Mucosa of descending colon (tissue), 3 donors: ENCODE results near the gene SCAP. TPM values are rescaled to one million over a fixed set of nuclear protein-coding genes. Genes with fewer than 3 reads are reported as not detected.

ENCODE experiments used
- ATAC-seq: fragments of 200-7000 bp; cut with Tn5 transposase; one replicate; pipeline ENCODE4 v1.9.1; 2020; ENCODE audit warnings: mild to moderate bottlenecking, moderate library complexity
- DNase-seq, 3 donors: peaks; one replicate each; pipeline ENCODE4 v3.0.0-alpha.2; 2020
- H3K36me3 ChIP-seq: fragments of 200-600 bp; one replicate; pipeline ENCODE4 v1.8.0; 2021; ENCODE audit warnings: low read depth, mild to moderate bottlenecking
- H3K4me1 ChIP-seq: fragments of 200-600 bp; one replicate; pipeline ENCODE4 v1.8.0; 2021; ENCODE audit warnings: low read depth, mild to moderate bottlenecking
- H3K4me3 ChIP-seq: fragments of 200-600 bp; one replicate; pipeline ENCODE4 v1.8.0; 2021; ENCODE audit warnings: mild to moderate bottlenecking
- H3K9me3 ChIP-seq: fragments of 200-600 bp; one replicate; pipeline ENCODE4 v1.8.0; 2021; ENCODE audit warnings: mild to moderate bottlenecking
- intact Hi-C, 2 donors: fragments of 100-400 bp; cut with DNase I in 1 of 2; cut with micrococcal nuclease in 1 of 2; formaldehyde crosslinking; loops; one replicate each; pipeline versions ENCODE4 v1.11.0 to v1.11.1; 2022; cut with DNase I, micrococcal nuclease
- total RNA-seq, 3 donors: library from RNA; stranded (reverse); fragmentation: NEBNext Ultra II Directional in 2 of 3; extraction: Animal tissue kit (Norgen Biotek cat#: 25700) in 2 of 3; gene quantifications; one replicate each; pipeline versions ENCODE4 v1.2.1 to v1.2.4, GENCODE V29; 2021 to 2023
- TF ChIP-seq, protein P1 (sequence below): fragments of 200-600 bp; IDR thresholded peaks from one replicate; pipeline ENCODE4 v1.8.0; 2022; ENCODE audit warnings: antibody characterized with exemption, mild to moderate bottlenecking
- donor health status: DM: no; HTN: no; CAD: no; lungs with moderate emphysema.
- donor health status: DM: no; HTN: no; CAD: no.
- donor health status: DM: no; HTN: yes; CAD: no.

The SCAP gene
- total RNA-seq, 3 donors from 2014 or later, result 107 to 151 (median 115) TPM

DNA sequence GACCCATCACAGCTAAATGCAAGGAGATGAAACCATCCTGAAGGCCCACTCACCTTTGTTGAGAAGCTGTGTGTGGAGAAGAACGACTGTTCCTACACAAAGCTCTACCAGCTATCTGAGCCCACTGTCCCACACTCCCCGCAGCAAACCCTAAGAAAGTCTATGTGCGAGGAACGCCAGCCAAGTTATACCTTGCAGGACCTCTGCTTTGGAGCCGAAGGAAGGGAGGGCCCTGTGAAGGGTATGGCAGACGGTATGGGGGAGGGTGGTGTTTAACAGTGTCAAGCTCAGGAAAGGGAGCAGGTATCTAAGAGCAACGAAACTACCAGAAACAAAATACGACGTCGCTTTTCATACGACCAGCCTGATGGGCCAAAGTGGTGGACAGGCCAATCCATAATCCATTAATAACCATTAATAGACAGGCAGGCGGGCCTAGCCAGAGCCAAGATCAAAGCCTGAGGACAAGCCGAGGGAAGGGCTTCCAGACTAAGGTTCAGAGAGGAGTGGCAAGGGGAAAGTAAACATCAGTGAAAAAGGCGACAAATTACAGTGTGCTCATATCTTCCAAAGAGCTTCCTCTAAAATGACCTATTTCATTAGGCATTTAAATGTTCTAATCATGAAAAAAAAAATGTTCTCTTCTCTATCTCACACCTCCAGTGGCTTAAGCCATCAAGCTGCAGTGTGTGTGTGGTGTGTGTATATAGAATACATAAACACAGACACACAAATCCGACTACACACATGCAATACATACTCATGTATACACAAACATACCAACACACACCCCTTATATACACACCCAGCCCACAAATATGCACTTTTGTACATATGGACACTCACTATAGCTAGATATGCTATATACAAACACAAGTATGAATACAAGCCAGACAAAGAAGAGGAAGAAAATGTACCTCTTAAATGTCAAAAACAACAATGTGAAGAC, 51.0 kb downstream of the SCAP start:
- ATAC-seq (peak; percentile 42), DNase-seq (no peak)
- H3K36me3 ChIP-seq, result no peaks in the 10 kb centered on the region
- H3K9me3 ChIP-seq, result no peaks in the 10 kb centered on the region
- H3K4me3 ChIP-seq, result no peak overlapping the region
- intact Hi-C loops, result loop anchor here in 1 of 2 donors (10.0 kb wide), 1 partner anchor 50 kb away; the partner anchor contains the start of gene SCAP
- TF ChIP-seq, protein P1, sequence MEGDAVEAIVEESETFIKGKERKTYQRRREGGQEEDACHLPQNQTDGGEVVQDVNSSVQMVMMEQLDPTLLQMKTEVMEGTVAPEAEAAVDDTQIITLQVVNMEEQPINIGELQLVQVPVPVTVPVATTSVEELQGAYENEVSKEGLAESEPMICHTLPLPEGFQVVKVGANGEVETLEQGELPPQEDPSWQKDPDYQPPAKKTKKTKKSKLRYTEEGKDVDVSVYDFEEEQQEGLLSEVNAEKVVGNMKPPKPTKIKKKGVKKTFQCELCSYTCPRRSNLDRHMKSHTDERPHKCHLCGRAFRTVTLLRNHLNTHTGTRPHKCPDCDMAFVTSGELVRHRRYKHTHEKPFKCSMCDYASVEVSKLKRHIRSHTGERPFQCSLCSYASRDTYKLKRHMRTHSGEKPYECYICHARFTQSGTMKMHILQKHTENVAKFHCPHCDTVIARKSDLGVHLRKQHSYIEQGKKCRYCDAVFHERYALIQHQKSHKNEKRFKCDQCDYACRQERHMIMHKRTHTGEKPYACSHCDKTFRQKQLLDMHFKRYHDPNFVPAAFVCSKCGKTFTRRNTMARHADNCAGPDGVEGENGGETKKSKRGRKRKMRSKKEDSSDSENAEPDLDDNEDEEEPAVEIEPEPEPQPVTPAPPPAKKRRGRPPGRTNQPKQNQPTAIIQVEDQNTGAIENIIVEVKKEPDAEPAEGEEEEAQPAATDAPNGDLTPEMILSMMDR, result no peak
- peaks cover 31% of the 10 kb centered on the region for H3K4me1 ChIP-seq

DNA sequence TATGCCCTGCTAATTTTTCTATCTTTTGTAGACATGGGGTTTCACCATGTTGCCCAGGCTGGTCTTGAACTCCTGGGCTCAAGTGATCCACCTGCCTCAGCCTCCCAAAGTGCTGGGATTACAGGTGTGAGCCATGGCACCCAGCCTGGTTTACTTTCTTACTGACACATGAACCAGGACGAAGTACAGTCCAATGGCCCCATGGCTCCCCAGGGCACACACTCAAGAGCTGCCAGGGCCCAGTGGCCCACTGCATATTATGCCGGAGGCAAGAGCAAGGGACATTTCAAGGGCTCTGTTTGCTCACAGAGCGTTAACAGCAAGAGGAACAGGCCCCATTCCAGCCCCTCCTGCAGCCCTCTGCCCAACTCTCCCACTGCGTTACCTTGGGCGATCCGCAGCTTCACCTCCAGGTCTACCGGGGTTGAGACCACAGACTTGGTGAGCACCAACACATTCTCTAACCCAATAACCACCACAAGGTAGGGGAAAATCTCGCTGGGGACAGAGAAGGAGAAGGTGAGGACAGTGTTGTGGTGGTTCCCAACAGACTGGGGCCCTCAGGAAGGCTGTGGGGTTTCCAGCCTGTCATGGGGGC, 52.1 kb downstream of the SCAP start:
- H3K9me3 ChIP-seq, result no peaks in the 10 kb centered on the region
- peaks cover 31% of the 10 kb centered on the region for H3K4me1 ChIP-seq
- TF ChIP-seq, protein P1, result no peak
- DNase-seq (peak in 1 of 3 donors; percentile 25), ATAC-seq (no peak)
- intact Hi-C loops, result loop anchor here in 1 of 2 donors (10.0 kb wide), 1 partner anchor 51 kb away; the partner anchor contains the start of gene SCAP
- no peaks in the 10 kb centered on the region for H3K36me3 ChIP-seq
- no peak overlapping the region for H3K4me3 ChIP-seq

- DNase-seq (no peak), ATAC-seq (no peak)
- H3K4me3 ChIP-seq, result no peak overlapping the region
- no peaks in the 10 kb centered on the region for H3K9me3 ChIP-seq
- peaks cover 31% of the 10 kb centered on the region for H3K4me1 ChIP-seq
- intact Hi-C loops, result loop anchor here in 1 of 2 donors (10.0 kb wide), 1 partner anchor 52 kb away; the partner anchor contains the start of gene SCAP
- TF ChIP-seq, protein P1, result no peak
- H3K36me3 ChIP-seq, result no peaks in the 10 kb centered on the region
Measured at GRCh38 chr3:47422743-47423142, 53.0 kb downstream of the SCAP start.

- Histone ChIP-seq H3K4me1 (peaks cover 31% of the 10 kb centered on the region), H3K36me3 (no peaks in the 10 kb centered on the region), H3K9me3 (no peaks in the 10 kb centered on the region), H3K4me3 (no peak overlapping the region)
- TF ChIP-seq, protein P1, result peak; percentile 23
- intact Hi-C loops, result loop anchor here (2.0 to 10.0 kb wide), 2 partner anchors 53 to 55 kb away; partner anchors contain the start of gene SCAP (in 1 of the 2)
- DNase-seq (peak in 2 of 3 donors; percentile 65 to 66), ATAC-seq (peak; percentile 55)
Measured at GRCh38 chr3:47421741-47422649, 53.7 kb downstream of the SCAP start.
